GM13976 (cell line): ENCODE measurements around the gene GORASP1.

ENCODE experiments used
- DNase-seq: peaks from one replicate; pipeline ENCODE4 v3.0.0; 2012; ENCODE audit warnings: low spot score
- in situ Hi-C: fragments of 300-500 bp; cut with MboI; formaldehyde crosslinking; loops from one replicate; pipeline ENCODE4 v1.12.0; 2022; ENCODE audit warnings: low sequenced_read_pairs, mixed read lengths, inconsistent platforms; ENCODE audit not compliant: unreplicated experiment
- TF ChIP-seq, protein P1 (sequence below): IDR thresholded peaks from 2 replicates; pipeline ENCODE4 v1.5.1; 2012; ENCODE audit warnings: borderline replicate concordance, mild to moderate bottlenecking; ENCODE audit not compliant: insufficient read depth; ENCODE audit errors: extremely low read depth, missing control alignments, control extremely low read depth

The GORASP1 gene

GRCh38 chr3:39121621-39122020, 14.2 kb upstream of the GORASP1 start:
- in situ Hi-C loops = no loop called here
- TF ChIP-seq, protein P1, sequence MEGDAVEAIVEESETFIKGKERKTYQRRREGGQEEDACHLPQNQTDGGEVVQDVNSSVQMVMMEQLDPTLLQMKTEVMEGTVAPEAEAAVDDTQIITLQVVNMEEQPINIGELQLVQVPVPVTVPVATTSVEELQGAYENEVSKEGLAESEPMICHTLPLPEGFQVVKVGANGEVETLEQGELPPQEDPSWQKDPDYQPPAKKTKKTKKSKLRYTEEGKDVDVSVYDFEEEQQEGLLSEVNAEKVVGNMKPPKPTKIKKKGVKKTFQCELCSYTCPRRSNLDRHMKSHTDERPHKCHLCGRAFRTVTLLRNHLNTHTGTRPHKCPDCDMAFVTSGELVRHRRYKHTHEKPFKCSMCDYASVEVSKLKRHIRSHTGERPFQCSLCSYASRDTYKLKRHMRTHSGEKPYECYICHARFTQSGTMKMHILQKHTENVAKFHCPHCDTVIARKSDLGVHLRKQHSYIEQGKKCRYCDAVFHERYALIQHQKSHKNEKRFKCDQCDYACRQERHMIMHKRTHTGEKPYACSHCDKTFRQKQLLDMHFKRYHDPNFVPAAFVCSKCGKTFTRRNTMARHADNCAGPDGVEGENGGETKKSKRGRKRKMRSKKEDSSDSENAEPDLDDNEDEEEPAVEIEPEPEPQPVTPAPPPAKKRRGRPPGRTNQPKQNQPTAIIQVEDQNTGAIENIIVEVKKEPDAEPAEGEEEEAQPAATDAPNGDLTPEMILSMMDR = no peak

DNA sequence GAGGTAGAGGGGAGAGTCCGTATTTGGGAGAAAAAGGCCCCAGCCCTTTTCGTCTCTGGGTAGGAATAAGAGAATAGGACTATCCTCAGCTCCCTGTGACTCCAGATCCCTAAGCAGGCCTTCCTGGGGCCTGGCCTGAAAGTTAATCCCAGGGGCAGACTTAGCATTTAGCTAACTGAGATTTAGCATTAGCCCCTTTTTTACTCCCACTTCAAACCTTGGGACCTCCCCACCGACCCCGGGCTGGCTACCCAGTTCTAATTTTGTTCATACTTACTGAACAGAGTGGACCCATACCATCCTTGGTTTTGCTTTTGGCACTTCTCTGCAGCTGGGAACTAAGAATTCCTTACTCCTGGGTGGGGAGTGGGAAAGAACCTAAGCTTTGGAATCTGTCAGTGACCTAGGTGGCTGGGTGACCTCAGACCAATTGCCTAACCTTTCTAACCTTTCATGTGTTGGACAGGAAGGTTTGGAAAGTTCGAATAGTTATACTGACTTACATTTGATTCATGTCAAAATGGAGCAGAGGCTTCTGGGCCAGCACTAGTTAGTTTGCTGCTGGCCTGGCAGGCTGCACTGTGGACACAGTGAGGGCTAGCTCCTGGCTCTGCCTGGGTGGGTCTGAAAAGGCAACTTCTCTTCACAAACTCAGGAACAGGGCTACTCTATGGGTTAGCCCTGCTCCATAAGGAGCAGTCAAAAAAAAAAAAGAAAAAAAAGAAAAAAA, 11.7 kb upstream of the GORASP1 start:
- DNase-seq = no peak
- in situ Hi-C loops = no loop called here
- TF ChIP-seq, protein P1 = no peak

More at GRCh38 chr3:39121621-39122020, 14.2 kb upstream of the GORASP1 start:
- no peak for DNase-seq

GRCh38 chr3:39118079-39118478, 10.7 kb upstream of the GORASP1 start:
- no peak for DNase-seq
- TF ChIP-seq, protein P1 = no peak
- in situ Hi-C loops = no loop called here

- DNase-seq = no peak
- TF ChIP-seq, protein P1 = no peak
- in situ Hi-C loops = no loop called here
These were observed 8.4 kb upstream of the GORASP1 start for GRCh38 chr3:39115870-39116269.

- in situ Hi-C loops = no loop called here
- DNase-seq = no peak
- TF ChIP-seq, protein P1 = no peak
These were observed 7.0 kb upstream of the GORASP1 start for GRCh38 chr3:39114456-39114855.

DNA sequence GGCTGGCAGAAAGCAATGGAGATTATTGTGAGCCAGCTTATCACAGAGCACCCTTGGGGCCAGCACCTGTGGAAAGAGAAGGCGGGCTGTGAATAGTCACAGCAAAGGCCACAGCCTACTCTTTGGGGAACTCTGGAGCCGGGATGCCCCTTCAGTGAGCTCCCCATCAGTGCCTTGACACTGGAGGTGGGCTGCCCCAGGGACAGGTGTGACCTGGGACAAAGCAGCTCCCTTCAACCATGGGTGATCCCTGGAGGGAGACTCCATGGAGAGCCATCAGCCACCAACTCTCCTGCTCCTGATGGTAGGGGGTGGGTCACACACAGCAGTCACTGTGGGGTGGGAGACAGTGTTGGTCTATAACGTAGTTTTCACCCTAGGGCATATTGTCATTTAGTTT, 5.9 kb upstream of the GORASP1 start:
- in situ Hi-C loops = no loop called here
- TF ChIP-seq, protein P1 = no peak
- no peak for DNase-seq
